ENCODE results near the gene DDX19B. TPM values are rescaled to one million over a fixed set of nuclear protein-coding genes. Genes with fewer than 3 reads are reported as not detected.
A peak's percentile ranks its signal among the peaks of the same experiment; 100 is the strongest.

The DDX19B gene
- total RNA-seq, 1 donor from 2014 or later, result 37.1 TPM

DNA sequence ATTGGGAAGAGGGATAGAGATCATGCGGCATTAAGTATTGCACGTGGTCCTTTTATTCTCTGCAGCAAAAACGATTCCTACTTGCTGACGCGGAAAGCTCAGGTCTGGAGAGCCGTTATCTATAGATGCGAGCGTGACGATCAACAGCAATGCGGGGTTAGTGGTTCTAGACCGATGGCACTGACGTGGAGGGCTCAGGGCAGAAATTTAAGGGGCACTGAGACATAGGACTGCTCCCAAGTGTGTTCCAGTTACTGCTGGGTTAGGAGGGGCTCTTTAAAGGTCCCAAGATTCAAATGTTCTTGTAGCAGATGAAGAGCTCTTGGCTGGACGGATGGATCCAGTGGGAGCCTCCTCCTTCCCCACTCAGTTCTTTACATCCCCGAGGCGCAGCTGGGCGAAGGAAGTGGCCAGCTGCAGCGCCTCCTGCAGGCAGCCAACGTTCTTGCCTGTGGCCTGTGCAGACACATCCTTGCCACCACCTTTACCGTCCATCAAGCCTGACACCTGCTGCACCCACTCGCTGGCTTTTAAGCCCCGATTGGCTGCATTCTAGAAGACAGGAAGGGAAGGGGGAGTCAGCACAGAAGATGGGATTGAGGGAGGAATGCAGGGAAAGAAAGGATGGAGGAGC lies 46.5 kb upstream of the DDX19B start:
- no peaks in the 10 kb centered on the region for H3K9me3 Mint-ChIP-seq (ENCODE audit: unreplicated experiment)
- TF ChIP-seq, protein P1, sequence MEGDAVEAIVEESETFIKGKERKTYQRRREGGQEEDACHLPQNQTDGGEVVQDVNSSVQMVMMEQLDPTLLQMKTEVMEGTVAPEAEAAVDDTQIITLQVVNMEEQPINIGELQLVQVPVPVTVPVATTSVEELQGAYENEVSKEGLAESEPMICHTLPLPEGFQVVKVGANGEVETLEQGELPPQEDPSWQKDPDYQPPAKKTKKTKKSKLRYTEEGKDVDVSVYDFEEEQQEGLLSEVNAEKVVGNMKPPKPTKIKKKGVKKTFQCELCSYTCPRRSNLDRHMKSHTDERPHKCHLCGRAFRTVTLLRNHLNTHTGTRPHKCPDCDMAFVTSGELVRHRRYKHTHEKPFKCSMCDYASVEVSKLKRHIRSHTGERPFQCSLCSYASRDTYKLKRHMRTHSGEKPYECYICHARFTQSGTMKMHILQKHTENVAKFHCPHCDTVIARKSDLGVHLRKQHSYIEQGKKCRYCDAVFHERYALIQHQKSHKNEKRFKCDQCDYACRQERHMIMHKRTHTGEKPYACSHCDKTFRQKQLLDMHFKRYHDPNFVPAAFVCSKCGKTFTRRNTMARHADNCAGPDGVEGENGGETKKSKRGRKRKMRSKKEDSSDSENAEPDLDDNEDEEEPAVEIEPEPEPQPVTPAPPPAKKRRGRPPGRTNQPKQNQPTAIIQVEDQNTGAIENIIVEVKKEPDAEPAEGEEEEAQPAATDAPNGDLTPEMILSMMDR (IDR thresholded peaks at IDR 0.05; ENCODE audit: unreplicated experiment), result peak; percentile 65
- peak overlapping the region; percentile 91 for H3K4me3 Mint-ChIP-seq (ENCODE audit: unreplicated experiment)
- peaks cover 21% of the 10 kb centered on the region for H3K36me3 Mint-ChIP-seq (ENCODE audit: low read depth, unreplicated experiment)
- H3K27ac Mint-ChIP-seq (ENCODE audit: unreplicated experiment), result peak overlapping the region; percentile 77
- H3K27me3 Mint-ChIP-seq (ENCODE audit: unreplicated experiment), result peaks cover 17% of the 10 kb centered on the region
- H3K4me1 Mint-ChIP-seq (ENCODE audit: unreplicated experiment), result peaks cover 4% of the 10 kb centered on the region
- DNase-seq (ENCODE audit: low spot score), result peak; percentile 58

DNA sequence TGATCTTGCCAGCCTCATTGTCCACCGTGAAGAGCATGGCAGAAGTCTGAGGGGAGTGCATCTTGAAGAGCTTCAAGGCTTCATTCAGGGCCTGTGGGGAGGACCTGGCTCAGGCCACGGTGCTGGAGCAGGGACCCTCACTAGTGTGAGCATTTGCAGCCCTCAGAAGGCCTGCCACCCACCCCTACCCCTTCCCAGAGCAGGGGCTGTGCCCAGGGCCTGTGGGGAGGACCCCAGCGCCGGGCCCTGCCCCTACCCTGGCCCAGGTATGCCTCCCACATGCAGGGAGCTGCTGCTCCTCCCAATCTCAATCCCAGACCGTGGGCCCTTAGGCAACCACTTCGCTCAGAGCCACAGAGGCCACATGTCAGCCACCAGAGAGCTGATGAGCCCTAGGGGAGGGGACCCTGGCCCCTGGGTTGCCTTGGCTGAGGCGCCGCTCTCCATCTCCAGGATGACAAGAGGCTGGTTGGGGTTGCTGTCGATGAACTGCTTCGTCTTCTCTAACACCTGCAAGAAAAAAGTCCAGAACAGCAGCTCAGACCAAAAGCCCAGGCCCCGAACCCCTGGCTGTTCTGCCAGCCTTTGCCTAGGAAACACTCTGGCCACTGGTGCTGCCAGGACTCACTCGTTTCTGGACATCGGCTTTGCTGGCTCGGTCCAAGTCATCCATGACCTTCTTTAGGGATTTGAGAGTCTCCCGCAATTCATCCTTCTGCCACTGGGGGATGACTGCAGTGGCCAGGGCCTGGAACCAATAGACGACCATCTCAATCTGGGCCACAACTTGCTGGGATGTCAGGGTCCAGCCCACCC lies 45.5 kb upstream of the DDX19B start:
- TF ChIP-seq, protein P1 (IDR thresholded peaks at IDR 0.05; ENCODE audit: unreplicated experiment), result peak; percentile 70
- H3K27ac Mint-ChIP-seq (ENCODE audit: unreplicated experiment), result no peak overlapping the region
- DNase-seq (ENCODE audit: low spot score), result peak; percentile 70
- no peak overlapping the region for H3K4me3 Mint-ChIP-seq (ENCODE audit: unreplicated experiment)
- H3K27me3 Mint-ChIP-seq (ENCODE audit: unreplicated experiment), result peaks cover 19% of the 10 kb centered on the region
- H3K4me1 Mint-ChIP-seq (ENCODE audit: unreplicated experiment), result peaks cover 4% of the 10 kb centered on the region
- H3K36me3 Mint-ChIP-seq (ENCODE audit: low read depth, unreplicated experiment), result peaks cover 29% of the 10 kb centered on the region
- no peaks in the 10 kb centered on the region for H3K9me3 Mint-ChIP-seq (ENCODE audit: unreplicated experiment)

DNA sequence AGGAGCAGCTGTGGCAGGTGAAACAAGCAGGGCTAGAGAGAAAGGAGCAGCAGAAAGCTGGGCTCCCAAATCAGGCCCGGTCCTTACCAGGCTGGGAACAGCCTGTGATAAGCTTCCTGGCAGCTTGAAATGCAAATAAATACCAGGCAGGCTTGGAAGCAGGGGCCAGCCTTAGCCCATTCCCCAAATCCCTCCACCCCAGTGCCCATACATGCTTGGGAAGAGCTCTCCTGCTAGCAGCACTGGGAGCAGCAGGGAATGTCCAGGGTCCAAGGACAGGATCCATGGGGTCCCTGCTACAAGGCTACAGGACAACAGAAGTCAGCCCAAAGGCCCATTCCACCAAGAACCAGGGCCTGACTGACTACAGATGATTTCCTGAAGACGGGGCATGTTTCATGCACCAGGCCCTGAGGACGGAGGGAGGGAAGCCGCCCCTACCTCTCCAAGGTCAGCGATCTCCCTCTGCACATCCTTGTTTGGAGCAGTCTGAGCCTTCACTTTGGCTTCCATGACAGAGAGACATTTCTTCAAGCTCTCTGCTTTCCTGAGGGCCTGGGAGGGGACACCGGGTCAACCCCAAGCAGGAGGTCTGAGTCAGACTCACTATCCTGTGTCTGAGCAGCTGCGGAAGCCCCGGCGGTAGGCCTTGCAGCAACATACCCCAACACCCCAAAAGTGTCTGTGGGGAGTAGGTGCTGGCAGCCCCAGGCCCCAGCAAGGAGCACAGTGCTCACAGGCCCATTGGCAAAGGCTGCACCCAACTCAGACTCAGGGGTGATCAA lies 44.6 kb upstream of the DDX19B start:
- Mint-ChIP-seq H3K4me1 (ENCODE audit: unreplicated experiment) (peaks cover 2% of the 10 kb centered on the region), H3K36me3 (ENCODE audit: low read depth, unreplicated experiment) (peaks cover 37% of the 10 kb centered on the region), H3K9me3 (ENCODE audit: unreplicated experiment) (no peaks in the 10 kb centered on the region), H3K27me3 (ENCODE audit: unreplicated experiment) (peaks cover 19% of the 10 kb centered on the region), H3K27ac (ENCODE audit: unreplicated experiment) (no peak overlapping the region), H3K4me3 (ENCODE audit: unreplicated experiment) (no peak overlapping the region)
- TF ChIP-seq, protein P1 (IDR thresholded peaks at IDR 0.05; ENCODE audit: unreplicated experiment), result no peak
- DNase-seq (ENCODE audit: low spot score), result no peak

DNA sequence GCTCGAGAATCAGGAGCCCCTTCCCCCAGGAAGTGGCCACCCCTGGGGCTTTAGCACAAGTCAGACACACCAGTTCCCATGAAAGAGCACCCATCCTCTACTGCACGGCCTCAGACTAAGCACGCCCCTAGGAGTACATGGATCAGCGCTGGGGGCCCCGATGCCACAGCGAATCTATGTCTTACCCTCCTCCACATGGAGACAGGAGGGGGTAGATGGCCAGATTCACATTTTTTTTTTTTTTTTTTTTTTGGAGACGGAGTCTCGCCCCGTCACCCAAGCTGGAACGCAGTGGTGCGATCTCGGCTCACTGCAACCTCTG lies 44.1 kb upstream of the DDX19B start:
- TF ChIP-seq, protein P1 (IDR thresholded peaks at IDR 0.05; ENCODE audit: unreplicated experiment), result no peak
- no peak overlapping the region for H3K27ac Mint-ChIP-seq (ENCODE audit: unreplicated experiment)
- no peak overlapping the region for H3K4me3 Mint-ChIP-seq (ENCODE audit: unreplicated experiment)
- peaks cover 37% of the 10 kb centered on the region for H3K36me3 Mint-ChIP-seq (ENCODE audit: low read depth, unreplicated experiment)
- H3K4me1 Mint-ChIP-seq (ENCODE audit: unreplicated experiment), result no peaks in the 10 kb centered on the region
- peaks cover 19% of the 10 kb centered on the region for H3K27me3 Mint-ChIP-seq (ENCODE audit: unreplicated experiment)
- no peak for DNase-seq (ENCODE audit: low spot score)
- H3K9me3 Mint-ChIP-seq (ENCODE audit: unreplicated experiment), result no peaks in the 10 kb centered on the region

Data from endothelial cell (in vitro differentiated cells).